ENCODE data around the gene DOK1. TPM values are rescaled to one million over a fixed set of nuclear protein-coding genes. Genes with fewer than 3 reads are reported as not detected.

The DOK1 gene
- polyA plus RNA-seq (ENCODE audit: insufficient read length in 4 of 4) = 10 to 100 TPM in 1 of 4 donors, 1 to 10 TPM in 3; 7.4 to 10.3 (median 8.4) TPM

DNA sequence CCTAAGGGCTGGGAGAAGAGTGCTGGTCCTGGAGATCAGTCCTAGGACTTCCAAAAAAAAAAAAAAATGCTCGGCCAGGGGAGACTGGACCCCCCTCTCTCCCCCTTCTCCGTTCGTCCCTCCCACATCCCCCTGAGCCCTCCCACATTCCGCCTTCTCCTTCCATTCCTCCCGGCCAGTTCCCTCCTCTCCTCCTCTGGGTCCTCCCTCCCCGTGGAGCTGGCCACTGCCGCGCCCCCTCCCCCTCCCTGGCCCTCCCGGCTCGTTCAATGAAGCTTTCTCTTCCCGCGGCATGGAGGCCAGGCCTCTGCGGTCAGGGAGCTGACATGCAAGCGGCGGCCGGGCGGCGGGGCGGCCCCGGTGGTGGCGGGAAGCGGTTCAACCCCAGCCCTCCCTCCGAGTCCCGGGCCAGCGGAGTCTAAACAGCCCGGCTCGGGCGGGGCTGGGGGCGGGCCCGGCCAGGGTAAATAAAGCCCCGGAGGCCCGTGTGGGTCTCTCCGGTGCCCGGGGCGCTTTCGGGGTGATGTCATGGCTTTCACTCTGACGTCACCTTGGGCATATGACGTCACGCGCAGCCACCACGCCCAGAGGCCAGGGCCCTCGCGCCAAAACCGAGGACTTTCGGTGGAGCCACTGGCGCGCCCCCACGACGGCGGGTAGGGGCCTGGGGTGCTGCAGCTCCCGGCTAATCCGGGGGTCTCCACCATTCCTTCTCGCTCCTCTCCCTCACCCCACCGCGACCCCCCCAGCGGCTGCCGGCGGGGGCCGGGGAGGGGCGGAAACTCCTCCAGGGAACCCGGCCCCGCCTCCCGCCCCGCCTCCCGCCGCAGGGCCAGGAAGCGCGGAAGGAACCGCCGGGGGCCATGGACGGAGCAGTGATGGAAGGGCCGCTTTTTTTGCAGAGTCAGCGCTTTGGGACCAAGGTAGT lies at the start of gene DOK1, which contains the start of gene LOXL3:
Gene DOK1, plus strand, starts transcription at position 829 of the 928 bp plus-strand sequence. Its CDS starts 35 bp downstream, at position 864.
Gene LOXL3, minus strand, starts transcription at position 51 of the 928 bp plus-strand sequence. CDS start 1,308 bp downstream, outside the sequence.
- DNase-seq (ENCODE audit: low read depth in 4 of 4, low spot score in 3 of 4) = peak in 3 of 4 donors; percentile 78 to 81 (median 79)

GRCh38 chr2:74505448-74506246 lies 48.9 kb upstream of the DOK1 start:
- no peak for DNase-seq (ENCODE audit: low read depth in 4 of 4, low spot score in 3 of 4)

- DNase-seq (ENCODE audit: low read depth in 4 of 4, low spot score in 3 of 4) = peak; percentile 98
Measured at GRCh38 chr2:74507145-74507925, 47.2 kb upstream of the DOK1 start, which contains the start of gene PCGF1. Gene PCGF1 (minus strand): TSS chr2:74507695. CDS start chr2:74507668, 27 bp downstream.

GRCh38 chr2:74507926-74508520 lies 46.5 kb upstream of the DOK1 start:
- DNase-seq (ENCODE audit: low read depth in 4 of 4, low spot score in 3 of 4) = no peak

GRCh38 chr2:74510272-74510671 lies 44.2 kb upstream of the DOK1 start:
- no peak for DNase-seq (ENCODE audit: low read depth in 4 of 4, low spot score in 3 of 4)

DNA sequence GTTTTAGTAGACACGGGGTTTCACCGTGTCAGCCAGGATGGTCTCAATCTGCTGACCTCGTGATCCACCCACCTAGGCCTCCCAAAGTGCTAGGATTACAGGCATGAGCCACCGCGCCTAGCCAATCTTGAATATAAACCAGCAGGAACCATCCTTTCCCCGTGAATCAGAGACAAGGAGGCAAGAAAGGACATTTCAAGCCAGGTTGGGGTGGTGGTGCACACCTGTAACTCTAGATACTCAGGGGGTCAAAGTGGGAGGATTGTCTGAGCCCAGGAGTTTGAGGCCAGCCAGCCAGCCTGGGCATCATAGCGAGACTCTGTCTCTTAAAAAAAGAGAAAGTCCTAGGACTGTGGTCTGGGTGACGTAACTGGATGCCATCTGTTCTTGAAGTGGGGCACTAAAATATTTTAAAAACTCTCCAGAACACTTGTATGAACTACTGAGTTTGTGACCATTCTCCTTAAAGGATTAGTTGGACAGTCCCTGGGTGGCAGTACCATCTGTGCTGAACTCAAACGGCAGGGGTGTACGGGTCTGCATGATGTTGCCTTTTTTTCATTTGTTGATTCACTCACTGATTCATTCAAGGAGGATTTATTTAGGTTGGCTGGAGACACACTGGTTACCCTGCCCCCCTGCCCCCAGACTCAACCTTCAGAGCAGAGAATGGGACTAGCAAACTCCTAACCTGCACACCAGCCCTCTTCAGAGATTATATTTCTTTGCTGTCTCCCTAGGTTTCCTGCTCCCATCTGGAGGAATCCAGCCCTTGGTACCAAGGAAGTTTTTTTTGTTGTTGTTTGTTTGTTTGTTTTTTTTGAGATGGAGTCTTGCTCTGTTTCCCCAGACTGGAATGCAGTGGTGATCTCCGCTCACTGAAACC lies 43.2 kb upstream of the DOK1 start:
- DNase-seq (ENCODE audit: low read depth in 4 of 4, low spot score in 3 of 4) = no peak

DNA sequence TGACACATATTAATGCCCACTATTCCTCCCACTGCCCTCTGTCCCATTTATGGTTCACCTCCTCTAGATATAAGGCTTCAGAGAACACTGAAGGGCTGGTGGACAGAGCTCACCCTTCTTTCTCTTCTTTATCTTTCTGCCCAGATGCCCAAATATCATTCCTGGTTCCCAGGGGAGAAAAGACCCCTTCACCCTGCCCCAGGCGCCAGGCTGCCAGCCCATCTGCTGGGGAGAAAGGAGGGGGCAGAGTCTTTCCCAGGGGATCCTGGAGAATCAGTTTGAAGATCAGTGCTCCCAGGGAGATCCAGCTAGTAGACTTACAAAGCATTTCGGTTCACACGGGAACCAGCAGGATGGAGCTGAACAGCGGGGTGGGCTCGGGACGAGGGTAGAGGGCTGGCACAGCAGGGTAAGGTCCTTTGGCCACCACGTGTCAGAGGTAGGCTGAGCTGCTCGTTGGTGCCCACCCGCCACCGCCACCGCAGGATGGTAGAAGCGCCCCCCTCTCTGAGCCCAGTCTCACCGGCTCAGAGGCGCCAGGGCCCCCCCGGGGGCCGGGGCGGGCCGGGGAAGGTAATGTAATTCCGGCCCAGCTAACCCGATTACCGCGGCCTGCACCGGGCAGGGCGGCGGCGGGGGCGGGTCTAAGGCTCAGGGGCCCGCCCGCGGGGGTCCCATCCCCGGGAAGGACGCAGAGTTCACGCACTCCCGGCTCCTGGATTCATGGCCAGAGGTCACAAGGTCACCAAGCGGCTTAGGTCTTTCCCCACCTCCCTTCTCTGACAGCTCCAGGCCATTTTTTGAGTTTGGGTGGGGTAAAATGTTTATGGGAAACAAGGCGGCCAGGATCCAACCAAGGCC lies 41.5 kb upstream of the DOK1 start:
- no peak for DNase-seq (ENCODE audit: low read depth in 4 of 4, low spot score in 3 of 4)

GRCh38 chr2:74513605-74514367 lies 40.7 kb upstream of the DOK1 start:
- DNase-seq (ENCODE audit: low read depth in 4 of 4, low spot score in 3 of 4) = no peak

DNA sequence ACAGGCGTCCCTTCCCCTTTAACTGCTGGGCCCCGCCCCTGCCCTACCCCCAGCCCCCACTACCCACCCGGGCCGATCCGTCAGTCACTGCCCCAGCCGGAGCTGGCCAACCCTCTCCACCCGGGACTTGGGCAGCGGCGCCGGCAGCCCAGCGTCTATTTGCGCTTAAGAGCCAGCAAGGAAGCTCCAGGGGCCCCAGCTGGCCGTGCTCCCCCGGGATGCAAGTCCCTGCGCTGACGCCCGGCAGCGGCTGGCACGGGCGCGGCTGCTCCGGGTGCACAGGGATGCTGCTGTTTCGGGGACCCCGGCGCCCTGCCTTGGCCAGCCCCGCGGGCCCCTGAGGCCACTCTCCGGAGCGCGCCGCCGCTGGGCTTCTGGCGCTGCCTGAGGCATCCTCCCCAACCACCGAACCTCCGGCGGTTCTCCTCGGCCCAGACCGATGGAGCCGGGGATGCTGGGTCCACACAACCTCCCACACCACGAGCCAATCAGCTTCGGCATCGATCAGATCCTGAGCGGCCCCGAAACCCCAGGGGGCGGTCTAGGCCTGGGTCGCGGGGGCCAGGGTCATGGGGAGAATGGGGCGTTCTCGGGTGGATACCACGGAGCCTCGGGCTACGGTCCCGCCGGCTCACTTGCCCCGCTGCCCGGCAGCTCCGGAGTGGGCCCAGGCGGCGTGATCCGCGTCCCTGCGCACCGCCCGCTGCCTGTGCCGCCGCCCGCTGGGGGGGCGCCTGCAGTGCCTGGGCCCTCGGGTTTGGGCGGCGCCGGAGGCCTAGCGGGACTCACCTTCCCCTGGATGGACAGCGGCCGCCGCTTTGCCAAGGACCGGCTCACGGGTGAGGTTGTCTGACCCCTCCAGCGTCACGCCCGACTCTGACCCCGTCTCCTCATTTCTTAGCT lies 39.9 kb upstream of the DOK1 start, which contains the start of gene TLX2:
Gene TLX2, plus strand, starts transcription at position 83 of the 903 bp plus-strand sequence. Its CDS starts 357 bp downstream, at position 440.
- no peak for DNase-seq (ENCODE audit: low read depth in 4 of 4, low spot score in 3 of 4)

DNA sequence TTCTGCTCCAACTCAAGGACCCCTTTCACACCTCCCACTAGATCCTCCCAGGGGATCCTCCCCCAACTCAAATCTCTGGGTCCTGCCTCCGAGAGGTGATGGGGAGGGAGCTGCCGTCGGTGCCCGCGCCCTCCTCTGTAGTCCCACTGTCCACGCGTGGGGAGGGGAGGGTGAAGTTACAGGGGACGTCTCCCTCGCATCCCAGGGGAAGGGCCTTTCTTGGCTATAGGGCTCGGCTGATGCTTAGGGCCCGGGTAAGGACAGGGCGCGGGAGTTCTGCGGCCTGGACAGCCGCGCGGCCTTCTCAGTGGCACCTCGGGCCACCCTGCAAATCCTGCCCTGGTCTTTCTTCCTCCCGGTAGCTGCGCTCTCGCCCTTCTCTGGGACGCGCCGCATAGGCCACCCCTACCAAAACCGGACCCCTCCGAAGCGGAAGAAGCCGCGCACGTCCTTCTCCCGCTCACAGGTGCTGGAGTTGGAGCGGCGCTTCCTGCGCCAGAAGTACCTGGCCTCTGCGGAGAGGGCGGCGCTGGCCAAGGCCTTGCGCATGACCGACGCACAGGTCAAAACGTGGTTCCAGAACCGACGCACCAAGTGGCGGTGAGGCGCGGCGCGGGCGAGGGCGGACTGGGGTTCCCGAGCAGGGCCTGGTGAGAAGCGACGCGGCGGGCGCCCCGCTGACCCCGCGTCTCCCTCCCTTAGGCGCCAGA lies 39.1 kb upstream of the DOK1 start:
- no peak for DNase-seq (ENCODE audit: low read depth in 4 of 4, low spot score in 3 of 4)

GRCh38 chr2:74515981-74516633 lies 38.4 kb upstream of the DOK1 start:
- no peak for DNase-seq (ENCODE audit: low read depth in 4 of 4, low spot score in 3 of 4)

GRCh38 chr2:74516650-74517049 lies 37.9 kb upstream of the DOK1 start:
- no peak for DNase-seq (ENCODE audit: low read depth in 4 of 4, low spot score in 3 of 4)

- DNase-seq (ENCODE audit: low read depth in 4 of 4, low spot score in 3 of 4) = no peak
Measured at GRCh38 chr2:74522516-74522915, 32.0 kb upstream of the DOK1 start.

GRCh38 chr2:74524005-74524404 lies 30.5 kb upstream of the DOK1 start:
- DNase-seq (ENCODE audit: low read depth in 4 of 4, low spot score in 3 of 4) = no peak

Measured in left renal pelvis (tissue), 4 donors.